ENCODE measurements around the gene MYL12B. TPM values are rescaled to one million over a fixed set of nuclear protein-coding genes. Genes with fewer than 3 reads are reported as not detected.

MYL12B gene
- total and polyA plus RNA-seq, 2 donors (not counting 3 experiments of a cell fraction or from before 2014, with no cell fraction given) = 634 to 724 TPM

DNA sequence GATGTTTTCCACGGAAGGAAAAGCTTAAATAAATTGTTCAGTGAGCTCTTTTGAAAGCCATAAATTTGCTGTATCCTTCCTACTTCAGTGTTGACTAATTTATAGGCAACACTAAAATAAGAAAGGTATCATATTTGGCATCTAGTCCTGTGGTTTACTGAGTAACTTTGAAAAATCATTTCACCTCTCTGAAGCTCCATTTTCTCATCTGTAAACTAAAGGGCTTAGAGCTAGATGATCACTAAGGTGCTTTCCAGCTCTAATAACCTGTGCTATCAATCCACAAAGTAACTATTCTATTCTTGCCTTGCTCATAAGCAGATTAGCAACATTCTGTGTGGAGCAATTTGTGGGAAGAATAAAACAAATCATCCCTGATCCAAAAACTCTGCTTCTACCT, 38.6 kb upstream of the MYL12B start:
- BruUV-seq (replicated peaks) = no TSS peak
- Histone ChIP-seq H3K9ac (replicated peaks; ENCODE audit: extremely low read depth, insufficient read depth, low read length) (no peak overlapping the region), H3K4me2 (ENCODE audit: insufficient read depth, low read length) (no peak overlapping the region), H3K9me3 (replicated peaks; ENCODE audit: control insufficient read depth, insufficient read depth, low read length) (no peaks in the 10 kb centered on the region), H3K79me2 (ENCODE audit: control insufficient read depth, insufficient read depth, low read length) (no peaks in the 10 kb centered on the region), H2AFZ (ENCODE audit: low read depth, low read length) (no peak overlapping the region), H3K27ac (ENCODE audit: insufficient read depth, low read depth, low read length) (no peak overlapping the region), H3K36me3 (ENCODE audit: control insufficient read depth in 2 of 2, extremely low read depth in 1 of 2, insufficient read depth in 2 of 2, low read length in 2 of 2) (no peaks in the 10 kb centered on the region), H4K20me1 (replicated peaks; ENCODE audit: control insufficient read depth, extremely low read depth, insufficient read depth, low read length) (no peaks in the 10 kb centered on the region), H3K4me3 (replicated peaks in 1 of 3; ENCODE audit: insufficient read depth in 1 of 3, low read depth in 1 of 3, low read length in 3 of 3) (no peak overlapping the region), H3K9me1 (replicated peaks; ENCODE audit: control insufficient read depth, extremely low read depth, insufficient read depth, low read length) (no peaks in the 10 kb centered on the region), H3K4me1 (ENCODE audit: control insufficient read depth, extremely low read depth, insufficient read depth, low read length) (no peaks in the 10 kb centered on the region), H3K27me3 (ENCODE audit: control insufficient read depth in 2 of 2, insufficient read depth in 2 of 2, low read length in 2 of 2) (peaks cover 3 to 4% of the 10 kb centered on the region in 2 experiments)
- TF ChIP-seq MYC (IDR thresholded peaks at IDR 0.05; ENCODE audit: low read depth, low read length) (no peak), EZH2 (IDR thresholded peaks at IDR 0.05; ENCODE audit: borderline replicate concordance, low read depth, low read length, severe bottlenecking) (no peak), POLR2A (IDR thresholded peaks at IDR 0.05; ENCODE audit: low read depth, low read length) (no peak), JUN (IDR thresholded peaks at IDR 0.05; ENCODE audit: borderline replicate concordance, insufficient read depth, insufficient read length, low read depth) (no peak), GATA2 (IDR thresholded peaks at IDR 0.05; ENCODE audit: insufficient read depth, insufficient read length, low read depth, low read length) (no peak), POLR2AphosphoS5 (IDR thresholded peaks at IDR 0.05; ENCODE audit: insufficient read depth, low read depth, low read length) (no peak), FOS (IDR thresholded peaks at IDR 0.05; ENCODE audit: borderline replicate concordance, insufficient read depth, low read length) (no peak)
- TF ChIP-seq, protein P1, sequence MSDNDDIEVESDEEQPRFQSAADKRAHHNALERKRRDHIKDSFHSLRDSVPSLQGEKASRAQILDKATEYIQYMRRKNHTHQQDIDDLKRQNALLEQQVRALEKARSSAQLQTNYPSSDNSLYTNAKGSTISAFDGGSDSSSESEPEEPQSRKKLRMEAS (IDR thresholded peaks at IDR 0.05; ENCODE audit: insufficient read depth, insufficient read length) = no peak
- TF ChIP-seq, protein P2, sequence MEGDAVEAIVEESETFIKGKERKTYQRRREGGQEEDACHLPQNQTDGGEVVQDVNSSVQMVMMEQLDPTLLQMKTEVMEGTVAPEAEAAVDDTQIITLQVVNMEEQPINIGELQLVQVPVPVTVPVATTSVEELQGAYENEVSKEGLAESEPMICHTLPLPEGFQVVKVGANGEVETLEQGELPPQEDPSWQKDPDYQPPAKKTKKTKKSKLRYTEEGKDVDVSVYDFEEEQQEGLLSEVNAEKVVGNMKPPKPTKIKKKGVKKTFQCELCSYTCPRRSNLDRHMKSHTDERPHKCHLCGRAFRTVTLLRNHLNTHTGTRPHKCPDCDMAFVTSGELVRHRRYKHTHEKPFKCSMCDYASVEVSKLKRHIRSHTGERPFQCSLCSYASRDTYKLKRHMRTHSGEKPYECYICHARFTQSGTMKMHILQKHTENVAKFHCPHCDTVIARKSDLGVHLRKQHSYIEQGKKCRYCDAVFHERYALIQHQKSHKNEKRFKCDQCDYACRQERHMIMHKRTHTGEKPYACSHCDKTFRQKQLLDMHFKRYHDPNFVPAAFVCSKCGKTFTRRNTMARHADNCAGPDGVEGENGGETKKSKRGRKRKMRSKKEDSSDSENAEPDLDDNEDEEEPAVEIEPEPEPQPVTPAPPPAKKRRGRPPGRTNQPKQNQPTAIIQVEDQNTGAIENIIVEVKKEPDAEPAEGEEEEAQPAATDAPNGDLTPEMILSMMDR (IDR thresholded peaks at IDR 0.05; ENCODE audit: extremely low read depth in 1 of 2, insufficient read depth in 1 of 2, low read depth in 1 of 2, low read length in 2 of 2) = no peak
- FAIRE-seq (no peak), DNase-seq (ENCODE audit: low read depth, low spot score) (no peak)
- CTCF ChIA-PET = no interaction called here
- dilution Hi-C loops (cut with MboI; ENCODE audit: extremely low pct_ligation_motif_present, low sequenced_read_pairs) = no loop called here
- POLR2A ChIA-PET = no interaction called here
- intact Hi-C loops (cut with micrococcal nuclease) = no loop called here

All from endothelial cell of umbilical vein (primary cell).